ENCODE measurements around the gene NPR2.

DNA sequence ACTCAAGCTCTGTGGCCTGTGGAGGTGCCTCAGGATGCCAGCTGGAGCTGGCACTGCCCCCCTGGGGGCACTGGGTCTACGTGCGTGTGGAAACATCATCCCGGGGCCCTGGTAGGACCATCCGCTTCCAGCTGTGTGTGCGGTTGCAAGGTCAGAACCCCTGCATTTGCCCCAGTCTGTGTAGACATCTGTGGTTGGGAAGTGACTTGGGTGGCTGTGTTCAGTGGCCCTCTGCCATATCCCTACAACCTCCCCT lies 50.2 kb downstream of the NPR2 start:
- TF ChIP-seq POLR2A (IDR thresholded peaks at IDR 0.05) (no peak), EP300 (IDR thresholded peaks at IDR 0.05) (no peak)
- TF ChIP-seq, protein P1, sequence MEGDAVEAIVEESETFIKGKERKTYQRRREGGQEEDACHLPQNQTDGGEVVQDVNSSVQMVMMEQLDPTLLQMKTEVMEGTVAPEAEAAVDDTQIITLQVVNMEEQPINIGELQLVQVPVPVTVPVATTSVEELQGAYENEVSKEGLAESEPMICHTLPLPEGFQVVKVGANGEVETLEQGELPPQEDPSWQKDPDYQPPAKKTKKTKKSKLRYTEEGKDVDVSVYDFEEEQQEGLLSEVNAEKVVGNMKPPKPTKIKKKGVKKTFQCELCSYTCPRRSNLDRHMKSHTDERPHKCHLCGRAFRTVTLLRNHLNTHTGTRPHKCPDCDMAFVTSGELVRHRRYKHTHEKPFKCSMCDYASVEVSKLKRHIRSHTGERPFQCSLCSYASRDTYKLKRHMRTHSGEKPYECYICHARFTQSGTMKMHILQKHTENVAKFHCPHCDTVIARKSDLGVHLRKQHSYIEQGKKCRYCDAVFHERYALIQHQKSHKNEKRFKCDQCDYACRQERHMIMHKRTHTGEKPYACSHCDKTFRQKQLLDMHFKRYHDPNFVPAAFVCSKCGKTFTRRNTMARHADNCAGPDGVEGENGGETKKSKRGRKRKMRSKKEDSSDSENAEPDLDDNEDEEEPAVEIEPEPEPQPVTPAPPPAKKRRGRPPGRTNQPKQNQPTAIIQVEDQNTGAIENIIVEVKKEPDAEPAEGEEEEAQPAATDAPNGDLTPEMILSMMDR (IDR thresholded peaks at IDR 0.05): no peak
